H1 (cell line): ENCODE measurements around the gene SVEP1. TPM values are rescaled to one million over a fixed set of nuclear protein-coding genes. Genes with fewer than 3 reads are reported as not detected.

Experiments
- KDM1A ChIP-seq: fragments of 200-600, 300-600 bp; sonication (generic); IDR thresholded peaks from 2 replicates; pipeline ENCODE4 v1.7.1; 2016; ENCODE audit warnings: mild to moderate bottlenecking, low read length, borderline replicate concordance
- KDM5A ChIP-seq: fragments of 200-600 bp; IDR thresholded peaks from 2 replicates; pipeline ENCODE4 v1.7.1; 2012; ENCODE audit warnings: mild to moderate bottlenecking, low read length, inconsistent platforms, mixed read lengths
- NANOG ChIP-seq: IDR thresholded peaks from 2 replicates; pipeline ENCODE4 v1.6.1; 2011; ENCODE audit warnings: low read length, low read depth, mild to moderate bottlenecking, inconsistent platforms; ENCODE audit not compliant: insufficient read depth, poor library complexity, severe bottlenecking
- RNF2 ChIP-seq: fragments of 200-900, 300-1000 bp; sonication (generic); IDR thresholded peaks from 2 replicates; pipeline ENCODE4 v1.7.1; 2016; ENCODE audit warnings: borderline replicate concordance, low read depth, mild to moderate bottlenecking, antibody characterized with exemption, low read length; ENCODE audit not compliant: poor library complexity, severe bottlenecking; ENCODE audit errors: missing control alignments
- SP2 ChIP-seq: IDR thresholded peaks from 2 replicates; pipeline ENCODE4 v1.6.1; 2012; ENCODE audit warnings: mild to moderate bottlenecking, low read length, inconsistent platforms
- SRF ChIP-seq: IDR thresholded peaks from 2 replicates; pipeline ENCODE4 v1.6.1; 2011; ENCODE audit warnings: mild to moderate bottlenecking, low read depth, low read length, moderate library complexity
- polyA plus RNA-seq, 7 experiments: library from polyadenylated mRNA; depleted of rRNA in 3 of 7; stranded (reverse) in 5 of 7; unstranded in 2 of 7; fragments of >200 nt in 5 of 7; fragments of 200-250 nt in 2 of 7; gene quantifications; 1 replicate in 5 of 7; 2 replicates in 1 of 7; 4 replicates in 1 of 7; pipeline versions ENCODE4 v1.2.1 to v1.2.3, GENCODE V29; 2011 to 2013; ENCODE audit warnings: missing spikeins in 2 of 7, mixed read lengths in 2 of 7
- total RNA-seq: library from RNA; stranded (reverse); fragmentation: NEBNext Ultra II Directional; extraction: Animal tissue kit (Norgen Biotek cat#: 25700); gene quantifications from 2 replicates; pipeline ENCODE4 v1.2.1, GENCODE V29; 2021
- TF ChIP-seq, protein P1 (sequence below): fragments of 300-600 bp; sonication (generic); IDR thresholded peaks from 2 replicates; pipeline ENCODE4 v1.7.1; 2012; ENCODE audit warnings: low read length, moderate library complexity, mild to moderate bottlenecking, inconsistent platforms; ENCODE audit not compliant: insufficient replicate concordance
- TF ChIP-seq, protein P2 (sequence below), 3 experiments: IDR thresholded peaks; 1 replicate in 2 of 3; 2 replicates in 1 of 3; pipeline versions ENCODE4 v1.5.1 to v1.6.1; 2011; ENCODE audit warnings: low read length in 3 of 3, mild to moderate bottlenecking in 3 of 3, inconsistent platforms in 2 of 3, low read depth in 1 of 3, moderate library complexity in 1 of 3; ENCODE audit not compliant: insufficient read depth in 1 of 3; ENCODE audit errors: control extremely low read depth in 1 of 3

SVEP1 gene
- total and polyA plus RNA-seq, 2 of the 8 experiments (the other 6 are each of a cell fraction or from before 2014, with no cell fraction given): 0.11 to 0.37 TPM

DNA sequence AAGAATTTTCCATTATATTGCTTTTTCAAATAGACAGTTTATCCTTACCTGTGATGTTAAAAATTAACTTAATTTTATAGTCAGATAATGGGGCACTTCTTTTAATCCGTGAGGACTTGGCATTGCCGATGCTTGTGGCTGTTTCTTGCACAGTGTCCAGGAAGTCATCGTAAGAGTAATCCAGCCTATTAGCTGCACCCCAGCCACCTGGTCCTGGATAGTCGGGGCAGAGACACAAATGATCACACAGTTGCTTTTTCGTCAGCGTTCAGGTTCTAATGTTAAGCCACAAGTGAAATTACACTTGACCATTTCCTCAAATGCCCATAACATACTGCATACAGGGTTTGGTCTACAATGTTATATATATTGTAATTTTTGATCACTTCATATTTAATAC, 107.4 kb downstream of the SVEP1 start (continued):
- TF ChIP-seq, protein P1, sequence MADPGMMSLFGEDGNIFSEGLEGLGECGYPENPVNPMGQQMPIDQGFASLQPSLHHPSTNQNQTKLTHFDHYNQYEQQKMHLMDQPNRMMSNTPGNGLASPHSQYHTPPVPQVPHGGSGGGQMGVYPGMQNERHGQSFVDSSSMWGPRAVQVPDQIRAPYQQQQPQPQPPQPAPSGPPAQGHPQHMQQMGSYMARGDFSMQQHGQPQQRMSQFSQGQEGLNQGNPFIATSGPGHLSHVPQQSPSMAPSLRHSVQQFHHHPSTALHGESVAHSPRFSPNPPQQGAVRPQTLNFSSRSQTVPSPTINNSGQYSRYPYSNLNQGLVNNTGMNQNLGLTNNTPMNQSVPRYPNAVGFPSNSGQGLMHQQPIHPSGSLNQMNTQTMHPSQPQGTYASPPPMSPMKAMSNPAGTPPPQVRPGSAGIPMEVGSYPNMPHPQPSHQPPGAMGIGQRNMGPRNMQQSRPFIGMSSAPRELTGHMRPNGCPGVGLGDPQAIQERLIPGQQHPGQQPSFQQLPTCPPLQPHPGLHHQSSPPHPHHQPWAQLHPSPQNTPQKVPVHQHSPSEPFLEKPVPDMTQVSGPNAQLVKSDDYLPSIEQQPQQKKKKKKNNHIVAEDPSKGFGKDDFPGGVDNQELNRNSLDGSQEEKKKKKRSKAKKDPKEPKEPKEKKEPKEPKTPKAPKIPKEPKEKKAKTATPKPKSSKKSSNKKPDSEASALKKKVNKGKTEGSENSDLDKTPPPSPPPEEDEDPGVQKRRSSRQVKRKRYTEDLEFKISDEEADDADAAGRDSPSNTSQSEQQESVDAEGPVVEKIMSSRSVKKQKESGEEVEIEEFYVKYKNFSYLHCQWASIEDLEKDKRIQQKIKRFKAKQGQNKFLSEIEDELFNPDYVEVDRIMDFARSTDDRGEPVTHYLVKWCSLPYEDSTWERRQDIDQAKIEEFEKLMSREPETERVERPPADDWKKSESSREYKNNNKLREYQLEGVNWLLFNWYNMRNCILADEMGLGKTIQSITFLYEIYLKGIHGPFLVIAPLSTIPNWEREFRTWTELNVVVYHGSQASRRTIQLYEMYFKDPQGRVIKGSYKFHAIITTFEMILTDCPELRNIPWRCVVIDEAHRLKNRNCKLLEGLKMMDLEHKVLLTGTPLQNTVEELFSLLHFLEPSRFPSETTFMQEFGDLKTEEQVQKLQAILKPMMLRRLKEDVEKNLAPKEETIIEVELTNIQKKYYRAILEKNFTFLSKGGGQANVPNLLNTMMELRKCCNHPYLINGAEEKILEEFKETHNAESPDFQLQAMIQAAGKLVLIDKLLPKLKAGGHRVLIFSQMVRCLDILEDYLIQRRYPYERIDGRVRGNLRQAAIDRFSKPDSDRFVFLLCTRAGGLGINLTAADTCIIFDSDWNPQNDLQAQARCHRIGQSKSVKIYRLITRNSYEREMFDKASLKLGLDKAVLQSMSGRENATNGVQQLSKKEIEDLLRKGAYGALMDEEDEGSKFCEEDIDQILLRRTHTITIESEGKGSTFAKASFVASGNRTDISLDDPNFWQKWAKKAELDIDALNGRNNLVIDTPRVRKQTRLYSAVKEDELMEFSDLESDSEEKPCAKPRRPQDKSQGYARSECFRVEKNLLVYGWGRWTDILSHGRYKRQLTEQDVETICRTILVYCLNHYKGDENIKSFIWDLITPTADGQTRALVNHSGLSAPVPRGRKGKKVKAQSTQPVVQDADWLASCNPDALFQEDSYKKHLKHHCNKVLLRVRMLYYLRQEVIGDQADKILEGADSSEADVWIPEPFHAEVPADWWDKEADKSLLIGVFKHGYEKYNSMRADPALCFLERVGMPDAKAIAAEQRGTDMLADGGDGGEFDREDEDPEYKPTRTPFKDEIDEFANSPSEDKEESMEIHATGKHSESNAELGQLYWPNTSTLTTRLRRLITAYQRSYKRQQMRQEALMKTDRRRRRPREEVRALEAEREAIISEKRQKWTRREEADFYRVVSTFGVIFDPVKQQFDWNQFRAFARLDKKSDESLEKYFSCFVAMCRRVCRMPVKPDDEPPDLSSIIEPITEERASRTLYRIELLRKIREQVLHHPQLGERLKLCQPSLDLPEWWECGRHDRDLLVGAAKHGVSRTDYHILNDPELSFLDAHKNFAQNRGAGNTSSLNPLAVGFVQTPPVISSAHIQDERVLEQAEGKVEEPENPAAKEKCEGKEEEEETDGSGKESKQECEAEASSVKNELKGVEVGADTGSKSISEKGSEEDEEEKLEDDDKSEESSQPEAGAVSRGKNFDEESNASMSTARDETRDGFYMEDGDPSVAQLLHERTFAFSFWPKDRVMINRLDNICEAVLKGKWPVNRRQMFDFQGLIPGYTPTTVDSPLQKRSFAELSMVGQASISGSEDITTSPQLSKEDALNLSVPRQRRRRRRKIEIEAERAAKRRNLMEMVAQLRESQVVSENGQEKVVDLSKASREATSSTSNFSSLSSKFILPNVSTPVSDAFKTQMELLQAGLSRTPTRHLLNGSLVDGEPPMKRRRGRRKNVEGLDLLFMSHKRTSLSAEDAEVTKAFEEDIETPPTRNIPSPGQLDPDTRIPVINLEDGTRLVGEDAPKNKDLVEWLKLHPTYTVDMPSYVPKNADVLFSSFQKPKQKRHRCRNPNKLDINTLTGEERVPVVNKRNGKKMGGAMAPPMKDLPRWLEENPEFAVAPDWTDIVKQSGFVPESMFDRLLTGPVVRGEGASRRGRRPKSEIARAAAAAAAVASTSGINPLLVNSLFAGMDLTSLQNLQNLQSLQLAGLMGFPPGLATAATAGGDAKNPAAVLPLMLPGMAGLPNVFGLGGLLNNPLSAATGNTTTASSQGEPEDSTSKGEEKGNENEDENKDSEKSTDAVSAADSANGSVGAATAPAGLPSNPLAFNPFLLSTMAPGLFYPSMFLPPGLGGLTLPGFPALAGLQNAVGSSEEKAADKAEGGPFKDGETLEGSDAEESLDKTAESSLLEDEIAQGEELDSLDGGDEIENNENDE: no peak
- TF ChIP-seq SRF (no peak), RNF2 (no peak), KDM5A (no peak), NANOG (no peak), KDM1A (no peak), SP2 (no peak)
- TF ChIP-seq, protein P2, sequence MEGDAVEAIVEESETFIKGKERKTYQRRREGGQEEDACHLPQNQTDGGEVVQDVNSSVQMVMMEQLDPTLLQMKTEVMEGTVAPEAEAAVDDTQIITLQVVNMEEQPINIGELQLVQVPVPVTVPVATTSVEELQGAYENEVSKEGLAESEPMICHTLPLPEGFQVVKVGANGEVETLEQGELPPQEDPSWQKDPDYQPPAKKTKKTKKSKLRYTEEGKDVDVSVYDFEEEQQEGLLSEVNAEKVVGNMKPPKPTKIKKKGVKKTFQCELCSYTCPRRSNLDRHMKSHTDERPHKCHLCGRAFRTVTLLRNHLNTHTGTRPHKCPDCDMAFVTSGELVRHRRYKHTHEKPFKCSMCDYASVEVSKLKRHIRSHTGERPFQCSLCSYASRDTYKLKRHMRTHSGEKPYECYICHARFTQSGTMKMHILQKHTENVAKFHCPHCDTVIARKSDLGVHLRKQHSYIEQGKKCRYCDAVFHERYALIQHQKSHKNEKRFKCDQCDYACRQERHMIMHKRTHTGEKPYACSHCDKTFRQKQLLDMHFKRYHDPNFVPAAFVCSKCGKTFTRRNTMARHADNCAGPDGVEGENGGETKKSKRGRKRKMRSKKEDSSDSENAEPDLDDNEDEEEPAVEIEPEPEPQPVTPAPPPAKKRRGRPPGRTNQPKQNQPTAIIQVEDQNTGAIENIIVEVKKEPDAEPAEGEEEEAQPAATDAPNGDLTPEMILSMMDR (IDR thresholded peaks at IDR 0.05; ENCODE audit: control extremely low read depth in 1 of 3, insufficient read depth in 1 of 3, low read depth in 1 of 3, low read length in 3 of 3): no peak
